Fibroblast of peridontal ligament (primary cell): ENCODE data around the gene TIAM2.

ENCODE experiments used
- DNase-seq: peaks from one replicate; pipeline ENCODE4 v3.0.0-alpha.2; 2010; ENCODE audit errors: extremely low read depth

TIAM2 gene

GRCh38 chr6:155126727-155127439, 131.8 kb downstream of the TIAM2 start:
- DNase-seq = no peak

GRCh38 chr6:155128977-155129376, 133.9 kb downstream of the TIAM2 start:
- peak; percentile 60 for DNase-seq

GRCh38 chr6:155129744-155130143, 134.6 kb downstream of the TIAM2 start:
- DNase-seq = no peak

- DNase-seq = no peak
These were observed 135.2 kb downstream of the TIAM2 start for GRCh38 chr6:155130161-155130853.

- no peak for DNase-seq
These were observed 137.5 kb downstream of the TIAM2 start for GRCh38 chr6:155132617-155133016.

GRCh38 chr6:155141002-155141401, 145.9 kb downstream of the TIAM2 start:
- DNase-seq = no peak

GRCh38 chr6:155141512-155141911, 146.4 kb downstream of the TIAM2 start:
- no peak for DNase-seq

GRCh38 chr6:155142168-155143028, 147.3 kb downstream of the TIAM2 start:
- peak; percentile 48 for DNase-seq

- DNase-seq = peak; percentile 70
These were observed 148.0 kb downstream of the TIAM2 start for GRCh38 chr6:155143029-155143577.

- no peak for DNase-seq
These were observed 148.5 kb downstream of the TIAM2 start for GRCh38 chr6:155143578-155144106.

GRCh38 chr6:155146205-155146604, 151.1 kb downstream of the TIAM2 start:
- no peak for DNase-seq

GRCh38 chr6:155147958-155148663, 153.0 kb downstream of the TIAM2 start:
- DNase-seq = no peak

GRCh38 chr6:155150967-155151671, 156.0 kb downstream of the TIAM2 start:
- DNase-seq = no peak

- no peak for DNase-seq
These were observed 157.3 kb downstream of the TIAM2 start for GRCh38 chr6:155152211-155153076.

- peak; percentile 88 for DNase-seq
These were observed 159.2 kb downstream of the TIAM2 start for GRCh38 chr6:155154158-155154830.

GRCh38 chr6:155155787-155156447, 160.8 kb downstream of the TIAM2 start:
- DNase-seq = no peak

GRCh38 chr6:155157101-155157500, 162.0 kb downstream of the TIAM2 start:
- DNase-seq = no peak

GRCh38 chr6:155158030-155158843, 163.1 kb downstream of the TIAM2 start:
- DNase-seq = peak; percentile 47
